HG03064 (cell line): ENCODE measurements around the gene FKBP1B.
"Not testable (repeated sequence)": the region's sequence is repeated elsewhere in the genome, so short reads cannot be mapped to it uniquely, and the experiment has no call there.

Source experiments
- ATAC-seq: cut with Tn5 transposase; IDR thresholded peaks from one replicate; pipeline ENCODE4 v1.9.1; 2021; ENCODE audit warnings: low read depth; ENCODE audit not compliant: unreplicated experiment

Gene FKBP1B

DNA sequence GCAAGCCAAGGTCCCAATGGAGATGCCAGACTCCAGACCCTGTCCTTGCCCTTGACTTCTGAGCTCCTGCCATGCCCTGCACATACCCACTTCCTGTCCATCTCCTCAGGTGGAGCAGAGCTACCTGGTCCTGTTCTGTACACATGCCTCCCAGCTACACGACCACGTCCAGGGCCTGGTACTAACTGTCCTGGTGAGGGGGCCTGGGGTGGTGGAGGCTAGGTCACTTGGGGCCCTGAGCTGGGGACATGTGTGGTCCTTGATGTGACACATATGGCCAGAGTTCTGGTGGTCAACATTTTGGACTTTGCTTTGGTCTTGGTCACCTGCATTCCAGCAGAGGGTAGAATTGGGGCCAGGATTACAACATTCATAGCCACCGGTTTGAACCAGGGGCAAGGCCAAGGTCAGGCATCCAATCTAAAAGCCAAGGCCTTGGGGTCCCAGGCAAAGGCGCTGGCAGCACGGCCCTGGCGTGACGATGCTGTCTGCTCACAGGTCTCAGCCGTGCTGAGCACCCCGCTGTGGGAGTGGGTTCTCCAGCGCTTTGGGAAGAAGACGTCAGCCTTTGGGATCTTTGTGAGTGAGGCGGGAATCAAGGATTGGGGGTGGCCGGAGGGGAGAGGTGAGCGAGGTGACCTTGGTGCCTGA lies 27.1 kb upstream of the FKBP1B start:
- ATAC-seq: no peak

- ATAC-seq: no peak
Measured at GRCh38 chr2:24022975-24023575, 26.5 kb upstream of the FKBP1B start.

GRCh38 chr2:24024018-24024417 lies 25.5 kb upstream of the FKBP1B start:
- no peak for ATAC-seq

DNA sequence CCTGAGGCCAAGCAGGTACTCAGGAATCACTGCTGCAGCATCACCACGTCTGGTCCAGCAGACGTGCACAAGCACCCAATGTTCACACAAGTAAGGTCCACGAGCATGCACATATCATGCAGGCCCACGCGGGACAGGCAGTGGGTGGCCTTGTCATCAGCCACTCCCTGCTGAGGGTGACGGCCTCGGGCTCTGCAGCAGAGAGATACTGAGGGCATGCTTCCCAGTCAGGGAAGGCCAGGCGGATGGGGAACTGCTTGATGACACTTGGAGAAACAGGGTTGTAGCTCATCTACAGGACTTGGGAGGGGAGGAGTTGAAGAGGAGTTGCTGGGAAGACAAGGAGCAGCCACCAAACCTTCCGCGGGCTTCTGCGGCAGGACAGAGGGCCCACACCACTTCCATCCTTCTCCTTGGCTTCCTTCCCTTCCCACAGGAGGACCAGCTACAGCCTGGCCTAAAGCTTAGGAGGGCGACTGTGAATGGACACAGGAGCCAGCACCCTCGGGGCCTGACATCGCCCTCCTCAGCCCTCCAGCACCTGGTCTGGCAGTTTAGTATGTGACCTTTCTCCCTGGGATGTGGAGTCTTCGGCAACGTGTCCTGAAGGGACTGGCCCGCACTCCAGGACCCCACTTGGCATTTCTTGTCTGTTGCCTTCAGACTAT lies 24.4 kb upstream of the FKBP1B start:
- ATAC-seq: no peak

- ATAC-seq: no peak
Measured at GRCh38 chr2:24026233-24026632, 23.3 kb upstream of the FKBP1B start.

DNA sequence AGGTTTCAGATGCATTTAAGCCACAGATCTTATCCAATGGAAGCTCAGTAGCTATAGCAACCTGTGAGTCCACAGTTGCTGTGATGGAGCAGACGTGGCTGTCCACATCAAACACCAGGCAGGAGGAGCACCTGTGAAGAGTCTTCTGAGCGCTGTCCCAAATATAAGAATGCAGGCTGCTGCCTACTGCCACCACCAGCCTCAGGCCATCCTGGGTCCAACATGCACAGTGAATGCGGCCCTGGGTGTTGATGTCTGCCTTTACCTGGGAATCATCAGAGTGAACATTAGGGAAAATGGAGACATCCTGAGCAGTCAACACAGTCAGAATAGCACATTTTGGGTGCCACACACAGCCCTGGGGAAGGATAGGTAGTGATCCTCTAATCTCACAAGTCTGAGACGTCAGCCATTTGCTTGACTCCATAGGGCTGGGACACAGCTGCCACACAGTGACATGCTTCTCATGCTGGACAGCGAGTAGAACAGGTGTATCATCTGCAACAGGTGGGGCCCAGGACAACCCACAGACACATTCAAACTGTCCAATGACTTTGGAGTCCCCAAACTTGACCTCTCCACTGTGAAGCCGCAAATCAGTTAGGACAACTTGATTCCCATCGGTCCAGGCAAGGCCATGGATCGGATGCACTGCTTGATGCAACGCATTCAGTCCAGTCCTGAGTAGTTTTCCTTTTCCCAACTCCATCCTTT lies 10.6 kb upstream of the FKBP1B start:
- no peak for ATAC-seq

GRCh38 chr2:24040511-24040910 lies 9.0 kb upstream of the FKBP1B start:
- ATAC-seq: no peak

GRCh38 chr2:24043133-24043532 lies 6.4 kb upstream of the FKBP1B start:
- ATAC-seq: not testable (repeated sequence)

GRCh38 chr2:24045511-24046508 lies 3.7 kb upstream of the FKBP1B start:
- ATAC-seq: no peak

GRCh38 chr2:24046599-24046929 lies 3.0 kb upstream of the FKBP1B start:
- no peak for ATAC-seq

GRCh38 chr2:24046930-24047702 lies 2.4 kb upstream of the FKBP1B start, which contains the start of gene WDCP:
TSS of gene WDCP (minus strand) at chr2:24047391. CDS start at chr2:24039494, 7,897 bp downstream.
- ATAC-seq: peak; percentile 99

DNA sequence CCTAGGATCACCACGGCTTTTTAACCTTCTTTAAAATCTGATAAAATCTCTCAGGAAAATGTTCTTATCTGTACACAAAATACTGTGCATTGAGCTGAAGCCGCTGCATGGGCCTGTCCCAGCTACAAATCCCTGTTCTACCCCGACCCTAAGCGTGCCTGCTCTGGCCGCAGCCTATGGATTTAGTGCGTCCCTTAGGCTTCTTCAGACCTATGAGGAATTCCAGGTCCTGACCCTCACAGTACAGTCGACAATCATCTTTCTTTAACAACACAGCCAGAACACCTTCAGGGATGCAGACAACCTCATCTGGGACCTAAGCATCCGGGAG lies 1.9 kb upstream of the FKBP1B start:
- no peak for ATAC-seq

GRCh38 chr2:24048769-24049484 lies 614 bp upstream of the FKBP1B start:
- no peak for ATAC-seq

GRCh38 chr2:24050041-24050979 lies 769 bp downstream of the FKBP1B start:
- ATAC-seq: no peak

GRCh38 chr2:24051833-24052232 lies 2.3 kb downstream of the FKBP1B start:
- no peak for ATAC-seq

DNA sequence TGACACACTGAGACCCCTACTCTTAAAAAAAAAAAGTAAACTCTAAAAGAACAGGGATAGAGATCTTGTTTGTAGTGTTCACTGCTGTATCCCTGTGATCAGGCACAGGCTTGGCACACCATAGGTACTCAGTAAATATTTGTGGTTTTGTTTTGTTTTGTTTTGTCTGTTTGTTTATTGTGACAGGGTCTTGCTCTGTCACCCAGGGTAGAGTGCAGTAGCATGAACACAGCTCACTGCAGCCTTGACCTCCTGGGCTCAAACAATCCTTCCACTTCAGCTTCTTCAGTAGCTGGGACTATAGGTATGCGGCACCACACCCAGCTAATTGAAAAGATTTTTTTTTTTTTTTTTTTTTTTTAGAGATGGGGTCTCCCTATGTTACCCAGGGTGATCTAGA lies 3.4 kb downstream of the FKBP1B start:
- no peak for ATAC-seq

- no peak for ATAC-seq
Measured at GRCh38 chr2:24054366-24055010, 4.9 kb downstream of the FKBP1B start.
